Fibroblast of upper back skin (primary cell): Measurements from ENCODE around the gene TIE1.

Experiments
- DNase-seq: peaks from one replicate; pipeline ENCODE4 v3.0.0-alpha.2; 2013

TIE1 gene

GRCh38 chr1:43293896-43294760 is 6.7 kb upstream of the TIE1 start:
- peak; percentile 17 for DNase-seq

GRCh38 chr1:43294761-43295160 is 6.0 kb upstream of the TIE1 start:
- no peak for DNase-seq

- no peak for DNase-seq
These were observed 4.6 kb upstream of the TIE1 start for GRCh38 chr1:43296207-43296606.

- DNase-seq: no peak
These were observed 2.7 kb upstream of the TIE1 start for GRCh38 chr1:43298055-43298454.

- DNase-seq: no peak
These were observed 1.7 kb upstream of the TIE1 start for GRCh38 chr1:43299101-43299500.

DNA sequence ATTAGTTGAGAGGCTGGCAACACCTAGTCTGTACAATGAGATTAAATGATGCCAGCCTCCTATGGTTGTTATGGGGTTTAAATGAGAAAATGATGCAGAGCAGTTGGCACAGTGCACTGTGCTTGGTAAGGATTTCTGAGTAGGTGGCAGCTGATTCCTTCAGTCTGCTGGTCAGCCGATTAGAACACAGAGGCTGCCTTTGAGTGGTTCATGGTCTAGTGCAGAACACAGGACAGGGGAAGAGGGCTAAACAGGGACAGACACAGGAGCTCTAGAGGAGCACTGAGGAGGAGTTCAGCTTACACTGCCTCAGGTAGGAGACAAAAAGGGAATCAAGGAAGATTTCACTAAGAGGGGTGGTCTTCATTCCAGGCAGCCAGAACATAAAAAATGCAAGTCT is 1.4 kb downstream of the TIE1 start:
- no peak for DNase-seq

- DNase-seq: no peak
These were observed 2.1 kb downstream of the TIE1 start for GRCh38 chr1:43302721-43303470.

- DNase-seq: no peak
These were observed 2.9 kb downstream of the TIE1 start for GRCh38 chr1:43303471-43304313.

DNA sequence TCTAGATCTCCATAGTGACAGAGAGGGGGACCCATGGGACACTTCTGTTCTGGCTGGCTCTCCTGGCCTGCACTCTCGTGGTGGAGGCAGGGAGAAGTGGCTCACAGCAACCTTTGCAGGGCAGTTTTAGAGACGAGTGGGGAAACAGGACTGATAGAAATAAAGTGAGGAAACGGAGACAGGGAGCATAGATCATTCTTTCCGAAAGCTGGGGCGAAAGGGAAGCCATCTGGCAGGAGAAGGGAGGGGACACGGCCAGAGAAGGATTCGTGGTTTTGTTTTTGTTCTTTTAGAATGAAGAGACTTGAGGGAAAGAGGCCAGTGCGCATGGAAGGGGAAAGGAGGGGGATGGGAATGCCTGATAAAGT is 3.5 kb downstream of the TIE1 start:
- no peak for DNase-seq

DNA sequence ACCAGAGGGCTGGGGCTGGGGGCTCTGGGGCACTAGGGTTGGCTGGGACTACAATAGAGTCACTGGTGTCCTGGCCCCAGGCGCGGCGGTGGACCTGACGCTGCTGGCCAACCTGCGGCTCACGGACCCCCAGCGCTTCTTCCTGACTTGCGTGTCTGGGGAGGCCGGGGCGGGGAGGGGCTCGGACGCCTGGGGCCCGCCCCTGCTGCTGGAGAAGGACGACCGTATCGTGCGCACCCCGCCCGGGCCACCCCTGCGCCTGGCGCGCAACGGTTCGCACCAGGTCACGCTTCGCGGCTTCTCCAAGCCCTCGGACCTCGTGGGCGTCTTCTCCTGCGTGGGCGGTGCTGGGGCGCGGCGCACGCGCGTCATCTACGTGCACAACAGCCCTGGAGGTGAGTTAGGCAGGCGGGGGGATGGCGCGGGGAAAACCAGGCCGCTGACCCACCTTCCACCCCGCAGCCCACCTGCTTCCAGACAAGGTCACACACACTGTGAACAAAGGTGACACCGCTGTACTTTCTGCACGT is 4.1 kb downstream of the TIE1 start:
- DNase-seq: no peak

- DNase-seq: no peak
These were observed 4.7 kb downstream of the TIE1 start for GRCh38 chr1:43305461-43305860.

GRCh38 chr1:43305926-43306687 is 5.3 kb downstream of the TIE1 start:
- no peak for DNase-seq

DNA sequence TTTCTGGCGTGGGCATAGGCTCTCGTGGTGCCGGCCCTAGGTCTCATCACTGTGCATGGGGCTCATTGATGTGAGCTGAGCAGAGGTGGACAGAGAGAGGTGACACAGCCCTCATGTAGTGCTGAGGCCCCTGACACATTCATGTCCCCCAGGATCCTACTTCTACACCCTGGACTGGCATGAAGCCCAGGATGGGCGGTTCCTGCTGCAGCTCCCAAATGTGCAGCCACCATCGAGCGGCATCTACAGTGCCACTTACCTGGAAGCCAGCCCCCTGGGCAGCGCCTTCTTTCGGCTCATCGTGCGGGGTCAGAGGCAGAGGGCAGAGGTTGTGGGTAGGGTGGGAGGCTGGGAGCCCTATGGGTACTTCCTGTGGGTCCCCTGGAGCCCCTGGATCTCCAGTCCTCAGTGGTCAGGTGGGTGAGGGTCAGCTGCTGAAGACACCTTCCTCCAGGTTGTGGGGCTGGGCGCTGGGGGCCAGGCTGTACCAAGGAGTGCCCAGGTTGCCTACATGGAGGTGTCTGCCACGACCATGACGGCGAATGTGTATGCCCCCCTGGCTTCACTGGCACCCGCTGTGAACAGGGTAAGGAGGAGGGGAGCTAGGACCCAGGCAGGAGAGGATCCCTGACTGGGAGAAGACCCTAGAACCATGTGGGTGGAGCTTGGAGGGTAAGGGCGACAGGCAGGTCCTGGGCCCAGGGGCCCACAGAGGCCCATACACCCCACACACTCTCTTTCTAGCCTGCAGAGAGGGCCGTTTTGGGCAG is 6.1 kb downstream of the TIE1 start:
- DNase-seq: no peak

DNA sequence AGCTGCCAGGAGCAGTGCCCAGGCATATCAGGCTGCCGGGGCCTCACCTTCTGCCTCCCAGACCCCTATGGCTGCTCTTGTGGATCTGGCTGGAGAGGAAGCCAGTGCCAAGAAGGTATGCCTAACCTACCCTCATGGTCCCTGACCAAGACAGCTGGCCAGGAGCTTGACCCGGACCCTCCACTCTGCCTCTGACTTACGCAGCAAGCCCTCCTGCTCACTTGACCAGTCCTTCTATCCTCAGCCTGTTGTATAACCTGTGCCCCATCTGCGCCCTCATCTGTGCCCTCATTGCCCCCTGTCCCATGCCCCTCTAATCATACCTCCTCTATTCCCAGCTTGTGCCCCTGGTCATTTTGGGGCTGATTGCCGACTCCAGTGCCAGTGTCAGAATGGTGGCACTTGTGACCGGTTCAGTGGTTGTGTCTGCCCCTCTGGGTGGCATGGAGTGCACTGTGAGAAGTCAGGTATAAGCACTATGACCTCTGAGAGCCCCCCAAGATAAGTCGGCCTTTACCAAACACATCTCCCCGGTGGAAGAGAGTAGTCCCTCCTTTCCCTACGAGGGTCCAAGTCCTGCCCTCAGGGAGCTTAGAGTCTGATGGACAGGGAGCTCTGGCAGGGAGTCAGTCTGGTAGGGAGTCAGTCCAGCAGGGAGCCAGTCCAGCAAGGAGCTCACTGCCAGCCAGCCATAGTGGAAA is 6.8 kb downstream of the TIE1 start:
- no peak for DNase-seq

- no peak for DNase-seq
These were observed 8.0 kb downstream of the TIE1 start for GRCh38 chr1:43308635-43309404.

- DNase-seq: no peak
These were observed 8.7 kb downstream of the TIE1 start for GRCh38 chr1:43309405-43310025.

DNA sequence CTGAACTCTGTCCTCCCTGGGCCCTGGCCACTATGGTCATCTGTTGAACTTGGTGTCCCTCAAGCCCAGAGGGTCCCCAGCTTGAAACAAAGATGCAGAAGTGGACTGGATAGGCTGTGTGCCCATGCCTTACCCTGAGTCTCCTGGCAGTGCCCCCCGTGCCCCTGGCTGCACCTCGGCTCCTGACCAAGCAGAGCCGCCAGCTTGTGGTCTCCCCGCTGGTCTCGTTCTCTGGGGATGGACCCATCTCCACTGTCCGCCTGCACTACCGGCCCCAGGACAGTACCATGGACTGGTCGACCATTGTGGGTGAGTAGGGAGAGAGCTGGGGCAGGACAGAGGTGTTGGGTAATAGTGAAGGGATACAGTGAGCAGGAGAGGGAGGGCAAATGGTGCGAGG is 10.7 kb downstream of the TIE1 start:
- no peak for DNase-seq

- DNase-seq: no peak
These were observed 11.4 kb downstream of the TIE1 start for GRCh38 chr1:43312212-43312623.

DNA sequence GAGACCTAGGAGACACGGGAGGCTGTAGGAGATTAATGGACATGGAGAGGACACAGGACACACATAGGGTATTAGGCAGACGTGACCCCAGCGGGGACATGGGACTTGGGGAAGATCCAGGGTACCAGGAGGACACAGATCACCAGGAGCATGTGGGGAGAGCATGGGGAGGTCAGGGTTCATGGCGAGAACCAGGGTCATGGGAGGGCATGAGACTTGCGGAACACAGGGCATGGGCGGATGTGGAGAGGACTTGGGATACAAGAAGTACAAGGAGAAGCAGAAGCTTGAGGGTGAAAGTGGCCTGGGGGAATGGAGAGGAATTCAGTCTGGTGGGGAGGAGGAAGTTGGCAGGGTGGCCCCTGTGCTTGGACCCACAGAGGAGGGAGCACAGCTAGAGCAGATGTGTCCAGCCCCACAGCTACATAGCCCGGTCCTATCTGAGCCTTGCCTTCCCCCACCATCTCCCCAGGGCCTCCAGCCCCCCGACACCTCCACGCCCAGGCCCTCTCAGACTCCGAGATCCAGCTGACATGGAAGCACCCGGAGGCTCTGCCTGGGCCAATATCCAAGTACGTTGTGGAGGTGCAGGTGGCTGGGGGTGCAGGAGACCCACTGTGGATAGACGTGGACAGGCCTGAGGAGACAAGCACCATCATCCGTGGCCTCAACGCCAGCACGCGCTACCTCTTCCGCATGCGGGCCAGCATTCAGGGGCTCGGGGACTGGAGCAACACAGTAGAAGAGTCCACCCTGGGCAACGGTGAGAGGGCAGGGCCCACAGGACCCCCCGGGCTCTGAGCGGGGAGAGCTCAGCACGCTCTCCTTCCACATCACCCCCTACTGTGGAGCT is 12.1 kb downstream of the TIE1 start:
- DNase-seq: no peak
